Amygdala (tissue), 56 donors: ENCODE results near the gene DPPA5.
"Not testable (repeated sequence)": the region's sequence is repeated elsewhere in the genome, so short reads cannot be mapped to it uniquely, and the experiment has no call there.

ENCODE experiments used
- DNase-seq, 56 donors: peaks; one replicate each; lab custom pipeline; 2025; lab: John Stamatoyannopoulos, UW

Gene DPPA5

GRCh38 chr6:73364549-73364948 lies 10.5 kb upstream of the DPPA5 start:
- DNase-seq, result no peak

GRCh38 chr6:73364121-73364520 lies 10.0 kb upstream of the DPPA5 start:
- no peak for DNase-seq

- DNase-seq, result no peak
Measured at GRCh38 chr6:73363537-73363875, 9.4 kb upstream of the DPPA5 start.

GRCh38 chr6:73362869-73363536 lies 8.9 kb upstream of the DPPA5 start:
- DNase-seq, result no peak

- DNase-seq, result no peak
Measured at GRCh38 chr6:73362358-73362757, 8.3 kb upstream of the DPPA5 start, which contains the start of gene KHDC3L. Gene KHDC3L, plus strand, starts transcription at chr6:73362658. Its CDS starts 72 bp downstream, at chr6:73362730.

- no peak for DNase-seq
Measured at GRCh38 chr6:73349311-73349710, 4.8 kb downstream of the DPPA5 start.

- DNase-seq, result no peak
Measured at GRCh38 chr6:73348550-73349204, 5.4 kb downstream of the DPPA5 start.

- no peak for DNase-seq
Measured at GRCh38 chr6:73343164-73343563, 10.9 kb downstream of the DPPA5 start.

- DNase-seq, result no peak
Measured at GRCh38 chr6:73342174-73342573, 11.9 kb downstream of the DPPA5 start.

- no peak for DNase-seq
Measured at GRCh38 chr6:73341335-73341734, 12.7 kb downstream of the DPPA5 start.

GRCh38 chr6:73340048-73340447 lies 14.0 kb downstream of the DPPA5 start:
- no peak for DNase-seq

- DNase-seq, result no peak
Measured at GRCh38 chr6:73339340-73339739, 14.7 kb downstream of the DPPA5 start.

GRCh38 chr6:73329201-73329600 lies 24.9 kb downstream of the DPPA5 start:
- DNase-seq, result no peak

GRCh38 chr6:73328790-73329189 lies 25.3 kb downstream of the DPPA5 start:
- DNase-seq, result no peak

GRCh38 chr6:73325656-73326055 lies 28.4 kb downstream of the DPPA5 start:
- no peak for DNase-seq

- DNase-seq, result no peak
Measured at GRCh38 chr6:73323323-73323722, 30.8 kb downstream of the DPPA5 start.

- DNase-seq, result no peak
Measured at GRCh38 chr6:73314577-73315492, 39.2 kb downstream of the DPPA5 start.

GRCh38 chr6:73310503-73310845 lies 43.6 kb downstream of the DPPA5 start:
- not testable (repeated sequence) for DNase-seq

GRCh38 chr6:73309785-73310502 lies 44.1 kb downstream of the DPPA5 start:
- DNase-seq, result peak in 29 of 56 donors; percentile 8 to 67 (median 41)

- DNase-seq, result peak in 2 of 56 donors; percentile 3 to 20
Measured at GRCh38 chr6:73309535-73309784, 44.6 kb downstream of the DPPA5 start.
